ENCODE results near the gene CCDC33.
A peak's percentile ranks its signal among the peaks of the same experiment; 100 is the strongest.

CCDC33 gene

GRCh38 chr15:74235962-74236361, at the start of gene CCDC33:
Gene CCDC33 (plus strand): TSS chr15:74236326. CDS start chr15:74236720, 394 bp downstream.
- no peak for DNase-seq (ENCODE audit: low read depth)
- TF ChIP-seq, protein P1, sequence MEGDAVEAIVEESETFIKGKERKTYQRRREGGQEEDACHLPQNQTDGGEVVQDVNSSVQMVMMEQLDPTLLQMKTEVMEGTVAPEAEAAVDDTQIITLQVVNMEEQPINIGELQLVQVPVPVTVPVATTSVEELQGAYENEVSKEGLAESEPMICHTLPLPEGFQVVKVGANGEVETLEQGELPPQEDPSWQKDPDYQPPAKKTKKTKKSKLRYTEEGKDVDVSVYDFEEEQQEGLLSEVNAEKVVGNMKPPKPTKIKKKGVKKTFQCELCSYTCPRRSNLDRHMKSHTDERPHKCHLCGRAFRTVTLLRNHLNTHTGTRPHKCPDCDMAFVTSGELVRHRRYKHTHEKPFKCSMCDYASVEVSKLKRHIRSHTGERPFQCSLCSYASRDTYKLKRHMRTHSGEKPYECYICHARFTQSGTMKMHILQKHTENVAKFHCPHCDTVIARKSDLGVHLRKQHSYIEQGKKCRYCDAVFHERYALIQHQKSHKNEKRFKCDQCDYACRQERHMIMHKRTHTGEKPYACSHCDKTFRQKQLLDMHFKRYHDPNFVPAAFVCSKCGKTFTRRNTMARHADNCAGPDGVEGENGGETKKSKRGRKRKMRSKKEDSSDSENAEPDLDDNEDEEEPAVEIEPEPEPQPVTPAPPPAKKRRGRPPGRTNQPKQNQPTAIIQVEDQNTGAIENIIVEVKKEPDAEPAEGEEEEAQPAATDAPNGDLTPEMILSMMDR (conservative IDR thresholded peaks at IDR 0.05; ENCODE audit: control insufficient read depth, insufficient read depth, low read depth, low read length) = no peak
- no peak within 1 kb of the TSS for H3K4me3 ChIP-seq (ENCODE audit: control insufficient read depth, low read depth, low read length)

- TF ChIP-seq, protein P1 (conservative IDR thresholded peaks at IDR 0.05; ENCODE audit: control insufficient read depth, insufficient read depth, low read depth, low read length) = no peak
- no peak for DNase-seq (ENCODE audit: low read depth)
These were observed 47.9 kb upstream of the CCDC33 start for GRCh38 chr15:74188216-74188615.

DNA sequence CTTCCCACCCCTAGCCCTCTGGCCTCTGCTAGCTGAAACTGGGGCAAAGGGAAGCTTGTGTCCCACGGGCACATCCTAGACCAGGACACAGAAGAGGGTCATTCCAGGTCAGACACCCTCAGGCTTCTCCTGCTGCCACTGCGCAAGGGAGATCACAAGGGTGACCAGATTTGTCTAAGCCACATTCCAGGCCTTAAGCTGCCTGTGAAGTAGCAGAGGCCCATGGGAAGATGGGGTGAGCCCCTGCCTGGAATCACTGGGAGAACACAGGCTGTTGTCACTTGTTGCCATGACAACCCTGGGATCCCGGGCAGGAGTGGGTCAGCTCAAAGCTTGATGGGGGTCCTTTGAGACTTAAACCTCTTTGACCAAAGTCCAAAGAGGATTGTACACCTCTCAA, 44.3 kb upstream of the CCDC33 start:
- TF ChIP-seq, protein P1 (conservative IDR thresholded peaks at IDR 0.05; ENCODE audit: control insufficient read depth, insufficient read depth, low read depth, low read length) = no peak
- H3K4me3 ChIP-seq (ENCODE audit: control insufficient read depth, low read depth, low read length) = no peak overlapping the region
- no peak for DNase-seq (ENCODE audit: low read depth)

More at GRCh38 chr15:74188216-74188615, 47.9 kb upstream of the CCDC33 start:
- H3K4me3 ChIP-seq (ENCODE audit: control insufficient read depth, low read depth, low read length) = no peak overlapping the region

DNA sequence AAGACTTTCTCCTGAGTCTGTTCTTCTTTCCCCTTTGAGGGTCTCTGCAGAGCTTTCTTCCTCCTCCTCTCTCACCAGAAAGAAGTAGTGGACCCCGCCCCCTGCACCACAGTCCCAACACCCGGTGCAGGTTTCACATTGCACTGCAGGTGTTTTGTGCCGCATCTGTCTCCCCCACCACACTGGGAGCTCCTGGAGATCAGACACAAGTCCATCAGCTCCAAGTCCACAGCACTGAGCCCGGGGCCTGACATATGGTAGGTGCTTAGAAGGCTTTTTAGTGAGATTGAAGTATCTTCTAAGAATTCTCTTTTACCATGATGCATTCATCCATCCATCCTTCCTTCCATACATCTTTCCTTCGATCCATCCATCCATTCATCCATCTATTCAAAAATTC, 43.4 kb upstream of the CCDC33 start:
- TF ChIP-seq, protein P1 (conservative IDR thresholded peaks at IDR 0.05; ENCODE audit: control insufficient read depth, insufficient read depth, low read depth, low read length) = no peak
- no peak for DNase-seq (ENCODE audit: low read depth)
- no peak overlapping the region for H3K4me3 ChIP-seq (ENCODE audit: control insufficient read depth, low read depth, low read length)

- DNase-seq (ENCODE audit: low read depth) = peak; percentile 93
- TF ChIP-seq, protein P1 (conservative IDR thresholded peaks at IDR 0.05; ENCODE audit: control insufficient read depth, insufficient read depth, low read depth, low read length) = no peak
- no peak overlapping the region for H3K4me3 ChIP-seq (ENCODE audit: control insufficient read depth, low read depth, low read length)
These were observed 42.8 kb upstream of the CCDC33 start for GRCh38 chr15:74193299-74193718.

DNA sequence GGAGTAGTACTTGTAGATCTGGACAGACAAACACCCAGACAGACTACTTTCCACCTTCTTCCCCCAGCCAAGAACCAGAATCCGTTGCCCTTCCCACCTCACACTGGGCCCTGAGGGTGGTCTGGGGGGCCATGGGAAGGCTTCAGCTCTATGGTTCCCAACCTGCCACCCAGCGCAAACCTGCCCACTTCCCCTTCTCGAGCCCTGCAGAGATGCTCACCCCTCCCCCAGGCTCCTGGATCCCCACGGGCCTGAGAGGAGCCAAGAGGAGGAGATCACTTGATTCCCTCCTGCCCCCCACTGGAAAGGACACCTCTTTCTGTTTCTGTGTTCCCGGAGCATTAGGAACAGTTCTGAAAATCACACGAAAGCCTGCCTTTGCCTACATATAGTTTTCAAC, 42.2 kb upstream of the CCDC33 start:
- H3K4me3 ChIP-seq (ENCODE audit: control insufficient read depth, low read depth, low read length) = no peak overlapping the region
- DNase-seq (ENCODE audit: low read depth) = no peak
- TF ChIP-seq, protein P1 (conservative IDR thresholded peaks at IDR 0.05; ENCODE audit: control insufficient read depth, insufficient read depth, low read depth, low read length) = no peak
